Activated T-cell treated with anti-CD3 and anti-CD28 coated beads for 48 hours (primary cell): Measurements from ENCODE around the gene ARHGAP19.

Source experiments
- DNase-seq: peaks from one replicate; pipeline ENCODE4 v3.0.0-alpha.2; 2020; ENCODE audit warnings: low read depth

The ARHGAP19 gene

DNA sequence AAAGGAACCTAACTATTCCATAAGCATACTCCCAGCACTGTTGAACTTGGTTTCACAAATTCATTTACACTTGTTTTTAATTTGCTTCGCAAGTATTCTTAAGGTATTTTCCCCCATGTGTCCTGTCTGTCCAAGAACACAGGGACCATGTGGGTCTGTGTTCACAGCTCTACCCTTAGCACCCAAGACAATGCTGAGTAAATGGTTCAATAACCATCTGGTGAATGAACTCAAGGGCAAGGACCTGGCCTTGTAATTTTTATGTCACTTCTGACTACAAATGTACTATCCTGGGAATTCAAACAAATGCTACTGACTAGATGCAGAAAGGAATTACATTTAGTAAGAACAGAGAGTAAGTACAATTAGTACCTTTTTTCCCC, 63.7 kb downstream of the ARHGAP19 start:
- no peak for DNase-seq

DNA sequence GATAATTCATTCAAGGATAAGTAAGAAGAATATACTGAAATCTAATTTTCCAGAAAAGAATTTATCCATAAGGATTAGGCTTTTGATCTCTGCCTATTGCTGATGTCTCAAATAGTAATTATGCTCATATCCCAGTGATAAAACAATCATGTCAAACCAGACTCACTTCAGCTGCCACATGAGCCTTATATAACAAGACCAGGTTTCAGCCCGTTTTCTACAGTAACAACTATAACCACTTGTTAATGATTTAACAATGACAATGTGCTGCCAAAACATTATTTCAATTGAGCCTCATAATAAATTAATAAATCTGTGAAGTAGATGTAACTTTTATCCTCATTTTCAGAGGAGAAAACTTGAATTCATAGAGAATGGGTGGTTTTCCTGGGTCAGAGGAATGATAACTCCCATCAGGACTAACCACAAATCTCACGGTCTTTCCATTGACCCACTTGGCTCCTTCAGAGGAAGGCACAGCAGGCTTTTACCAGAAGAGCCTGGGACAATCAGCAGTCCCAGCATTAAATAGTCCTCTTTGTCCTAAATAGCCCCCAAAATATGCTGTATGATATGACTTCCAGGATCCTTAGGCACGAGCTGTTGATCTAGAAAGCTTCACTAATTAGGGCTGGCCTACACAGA, 64.2 kb downstream of the ARHGAP19 start:
- no peak for DNase-seq

- DNase-seq: no peak
These were observed 66.0 kb downstream of the ARHGAP19 start for GRCh38 chr10:97226398-97226797.

- DNase-seq: no peak
These were observed 67.7 kb downstream of the ARHGAP19 start for GRCh38 chr10:97224483-97225435.

- DNase-seq: no peak
These were observed 70.0 kb downstream of the ARHGAP19 start for GRCh38 chr10:97222326-97222961.

DNA sequence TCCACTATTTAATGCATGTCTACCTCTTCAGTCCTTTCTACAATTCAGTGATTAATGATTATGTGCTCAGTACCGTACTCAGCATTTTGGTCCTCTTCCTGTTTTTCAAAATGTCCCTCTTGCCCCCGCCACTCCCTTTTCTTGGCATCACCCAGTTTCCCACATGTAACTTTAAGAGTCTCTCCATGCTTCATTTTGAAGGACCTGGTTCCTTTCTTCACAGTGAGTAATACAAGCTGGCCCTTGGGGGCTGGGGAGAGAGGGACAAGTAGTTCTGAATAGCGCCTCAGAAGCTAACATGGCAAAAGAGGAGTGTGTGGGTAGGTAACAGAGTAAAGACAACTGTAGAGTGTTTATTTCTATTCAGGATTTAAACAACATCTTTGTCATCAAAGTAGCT, 72.1 kb downstream of the ARHGAP19 start:
- DNase-seq: no peak

- DNase-seq: no peak
These were observed 75.1 kb downstream of the ARHGAP19 start for GRCh38 chr10:97217299-97217698.

DNA sequence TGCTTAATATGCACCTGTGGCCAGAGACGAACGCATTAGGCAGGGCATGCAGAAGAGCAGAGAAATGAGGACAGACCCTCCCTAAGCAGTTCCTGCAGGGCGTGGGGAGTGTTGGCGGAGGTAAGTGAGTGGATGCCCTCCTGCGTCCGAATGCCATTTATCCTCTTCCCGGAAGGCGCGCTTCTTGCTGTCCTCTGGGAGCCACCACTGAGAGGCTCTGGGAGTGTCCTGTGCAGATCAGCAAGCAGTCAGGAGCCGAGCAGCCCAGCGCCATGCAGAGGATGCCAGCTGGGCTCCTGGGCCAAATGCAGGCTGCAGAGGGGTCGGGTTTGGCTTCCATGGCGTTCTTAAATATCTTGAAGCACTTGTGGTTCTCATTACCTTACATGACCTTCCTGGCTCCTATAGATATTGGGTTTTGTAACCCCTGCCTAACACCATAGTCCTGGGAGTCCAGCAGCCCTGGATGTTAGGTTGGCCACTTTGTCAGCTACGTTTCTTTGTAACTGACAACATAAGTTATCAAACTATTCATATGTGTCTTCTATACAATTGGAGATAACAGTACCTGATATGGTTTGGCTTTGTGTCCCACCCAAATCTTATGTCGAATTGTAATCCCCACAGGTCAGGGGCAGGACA, 76.7 kb downstream of the ARHGAP19 start:
- no peak for DNase-seq

- DNase-seq: no peak
These were observed 79.0 kb downstream of the ARHGAP19 start for GRCh38 chr10:97213431-97213830.

DNA sequence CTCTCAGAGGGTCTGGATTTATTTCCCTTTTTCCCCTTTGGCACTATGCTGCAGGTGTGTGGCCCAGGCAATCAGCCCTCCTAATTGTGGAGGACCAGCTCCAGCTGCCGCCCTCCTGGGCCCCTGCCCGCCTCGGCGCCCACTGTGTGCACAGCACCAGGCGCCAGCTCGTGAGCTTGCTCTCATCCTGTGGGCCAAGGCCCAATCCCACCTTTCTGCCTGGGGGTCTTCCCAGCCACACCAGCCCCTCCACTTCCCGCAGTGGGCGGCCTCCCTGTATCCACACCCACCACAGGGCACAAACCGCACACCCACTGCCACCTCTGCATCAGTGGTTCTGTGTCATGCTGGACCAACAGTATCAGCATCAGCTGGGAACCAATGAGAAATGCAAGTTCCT, 81.2 kb downstream of the ARHGAP19 start:
- no peak for DNase-seq

- DNase-seq: peak; percentile 51
These were observed 81.9 kb downstream of the ARHGAP19 start for GRCh38 chr10:97210543-97210960.

- DNase-seq: no peak
These were observed 84.6 kb downstream of the ARHGAP19 start for GRCh38 chr10:97207756-97208346.

- no peak for DNase-seq
These were observed 85.3 kb downstream of the ARHGAP19 start for GRCh38 chr10:97207131-97207530.

GRCh38 chr10:97204826-97205679, 87.4 kb downstream of the ARHGAP19 start:
- DNase-seq: no peak

DNA sequence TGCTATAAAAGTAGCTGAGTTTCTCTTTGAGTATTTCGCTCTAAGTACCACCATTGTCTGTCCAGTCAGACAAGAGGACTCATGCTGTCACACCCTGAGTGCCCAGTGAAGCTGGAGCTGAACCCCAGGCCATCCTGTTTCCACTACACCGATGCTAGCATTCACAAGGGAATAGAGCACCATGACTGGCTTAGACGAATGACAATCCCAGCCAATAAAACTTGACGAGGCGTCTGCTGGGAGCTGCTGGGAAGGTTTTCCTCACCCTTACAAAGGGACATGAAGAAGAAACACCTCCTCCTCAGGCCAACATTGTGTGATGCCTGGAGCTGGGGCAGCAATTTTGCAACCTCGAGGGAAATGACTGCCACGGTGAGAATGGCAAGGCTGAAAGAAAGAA, 89.2 kb downstream of the ARHGAP19 start:
- no peak for DNase-seq

GRCh38 chr10:97200616-97201015, 91.8 kb downstream of the ARHGAP19 start:
- no peak for DNase-seq

GRCh38 chr10:97199152-97199551, 93.3 kb downstream of the ARHGAP19 start:
- DNase-seq: no peak

DNA sequence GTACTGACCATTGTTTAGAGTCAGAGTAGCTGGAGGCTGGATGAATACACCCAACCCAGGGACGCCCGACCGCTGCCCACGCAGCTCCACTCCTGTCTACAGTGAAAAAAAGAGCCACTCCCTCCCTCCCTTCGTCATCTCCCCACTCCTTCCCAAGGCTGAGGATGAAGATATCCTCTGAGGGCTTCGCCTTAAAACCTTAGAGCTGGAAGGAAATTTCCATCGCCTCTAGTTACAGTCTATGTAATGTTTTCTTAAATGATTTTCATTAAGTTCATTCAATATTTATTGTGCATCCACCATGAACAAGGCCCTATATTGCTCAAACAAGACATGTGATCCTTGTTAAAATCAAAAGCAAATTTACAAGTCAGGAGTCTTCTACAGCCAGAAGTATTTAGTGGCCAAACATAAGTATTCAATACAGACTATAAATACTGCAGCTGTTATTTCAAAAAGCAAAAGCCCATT, 95.4 kb downstream of the ARHGAP19 start:
- no peak for DNase-seq

- DNase-seq: peak; percentile 49
These were observed 96.0 kb downstream of the ARHGAP19 start for GRCh38 chr10:97196223-97197029.

- no peak for DNase-seq
These were observed 96.7 kb downstream of the ARHGAP19 start for GRCh38 chr10:97195706-97196222.
